ENCODE results near the gene SLC25A39.

SLC25A39 gene

GRCh38 chr17:44362949-44363612 is 38.5 kb upstream of the SLC25A39 start:
- H3K36me3 ChIP-seq = no peaks in the 10 kb centered on the region
- peaks cover 19 to 47% (median 40%) of the 10 kb centered on the region in 10 experiments; a peak in 19 of 20 replicates for H3K4me1 ChIP-seq
- H3K4me2 ChIP-seq = peak overlapping the region; percentile 88 to 97 (median 92)
- H3K9me3 ChIP-seq (replicated peaks in 1 of 11) = no peaks in the 10 kb centered on the region
- TF ChIP-seq Cebpa-rat (IDR thresholded peaks at IDR 0.05) = no peak
- H3K9ac ChIP-seq = peak overlapping the region; percentile 82 to 90 (median 88)
- H3K27ac ChIP-seq = peak overlapping the region in 10 of 11 experiments; percentile 52 to 84 (median 78); a peak in 19 of 22 replicates
- peaks cover 0 to 42% (median 20%) of the 10 kb centered on the region in 11 experiments; a peak in 14 of 22 replicates for H4K20me1 ChIP-seq
- peak overlapping the region; percentile 79 to 91 (median 83) for H3K4me3 ChIP-seq
- H3K27me3 ChIP-seq = no peaks in the 10 kb centered on the region

- H3K27me3 ChIP-seq = no peaks in the 10 kb centered on the region
- peak overlapping the region; percentile 79 to 91 (median 83) for H3K4me3 ChIP-seq
- peak overlapping the region in 1 of 11 experiments; percentile 81; a peak in 1 of 22 replicates for H3K27ac ChIP-seq
- H3K4me2 ChIP-seq = peak overlapping the region; percentile 88 to 97 (median 92)
- peaks cover 0 to 42% (median 20%) of the 10 kb centered on the region in 11 experiments; a peak in 14 of 22 replicates for H4K20me1 ChIP-seq
- H3K9me3 ChIP-seq (replicated peaks in 1 of 11) = no peaks in the 10 kb centered on the region
- peaks cover 19 to 47% (median 40%) of the 10 kb centered on the region in 10 experiments; a peak in 19 of 20 replicates for H3K4me1 ChIP-seq
- no peak for TF ChIP-seq Cebpa-rat (IDR thresholded peaks at IDR 0.05)
- peak overlapping the region; percentile 82 to 90 (median 88); a peak in 20 of 22 replicates for H3K9ac ChIP-seq
- no peaks in the 10 kb centered on the region for H3K36me3 ChIP-seq
Measured at GRCh38 chr17:44362459-44362948, 37.9 kb upstream of the SLC25A39 start.

GRCh38 chr17:44361292-44362260 is 37.0 kb upstream of the SLC25A39 start:
- Histone ChIP-seq H3K9me3 (replicated peaks in 1 of 11) (no peaks in the 10 kb centered on the region), H3K36me3 (no peaks in the 10 kb centered on the region), H3K4me2 (peak overlapping the region; percentile 88 to 97 (median 92)), H3K4me1 (peaks cover 19 to 47% (median 40%) of the 10 kb centered on the region in 10 experiments; a peak in 19 of 20 replicates), H4K20me1 (peaks cover 0 to 42% (median 20%) of the 10 kb centered on the region in 11 experiments; a peak in 14 of 22 replicates), H3K27ac (no peak overlapping the region), H3K27me3 (no peaks in the 10 kb centered on the region), H3K9ac (peak overlapping the region in 4 of 11 experiments; percentile 7 to 90 (median 88); a peak in 4 of 22 replicates), H3K4me3 (no peak overlapping the region; a peak in 1 of 20 replicates)
- no peak for TF ChIP-seq Cebpa-rat (IDR thresholded peaks at IDR 0.05)

- Histone ChIP-seq H3K9ac (peak overlapping the region in 3 of 11 experiments; percentile 7 to 39 (median 35); a peak in 3 of 22 replicates), H3K9me3 (replicated peaks in 1 of 11) (no peaks in the 10 kb centered on the region), H3K27me3 (no peaks in the 10 kb centered on the region), H3K27ac (no peak overlapping the region), H3K4me3 (no peak overlapping the region), H3K4me1 (peaks cover 19 to 47% (median 40%) of the 10 kb centered on the region in 10 experiments; a peak in 19 of 20 replicates), H3K36me3 (no peaks in the 10 kb centered on the region), H4K20me1 (peaks cover 0 to 49% (median 20%) of the 10 kb centered on the region in 11 experiments; a peak in 14 of 22 replicates), H3K4me2 (peak overlapping the region; percentile 6 to 97 (median 91); a peak in 21 of 22 replicates)
- TF ChIP-seq Cebpa-rat (IDR thresholded peaks at IDR 0.05) = no peak
Measured at GRCh38 chr17:44360826-44361225, 36.2 kb upstream of the SLC25A39 start.

GRCh38 chr17:44360144-44360533 is 35.5 kb upstream of the SLC25A39 start:
- Histone ChIP-seq H3K4me2 (peak overlapping the region in 4 of 11 experiments; percentile 91 to 94 (median 92); a peak in 4 of 22 replicates), H3K27me3 (peaks cover 0 to 4% (median 2%) of the 10 kb centered on the region in 11 experiments; a peak in 10 of 22 replicates), H3K4me3 (no peak overlapping the region), H3K27ac (no peak overlapping the region), H3K36me3 (no peaks in the 10 kb centered on the region), H3K4me1 (peaks cover 19 to 52% (median 42%) of the 10 kb centered on the region in 10 experiments; a peak in 19 of 20 replicates), H3K9me3 (replicated peaks in 1 of 11) (no peaks in the 10 kb centered on the region), H4K20me1 (peaks cover 0 to 55% (median 25%) of the 10 kb centered on the region in 11 experiments; a peak in 15 of 22 replicates), H3K9ac (no peak overlapping the region)
- TF ChIP-seq Cebpa-rat (IDR thresholded peaks at IDR 0.05) = no peak

GRCh38 chr17:44359458-44360143 is 35.0 kb upstream of the SLC25A39 start:
- no peak overlapping the region for H3K27ac ChIP-seq
- H3K9me3 ChIP-seq (replicated peaks in 1 of 11) = no peaks in the 10 kb centered on the region
- no peak overlapping the region for H3K9ac ChIP-seq
- peaks cover 19 to 58% (median 46%) of the 10 kb centered on the region in 10 experiments; a peak in 19 of 20 replicates for H3K4me1 ChIP-seq
- H4K20me1 ChIP-seq = peaks cover 0 to 60% (median 27%) of the 10 kb centered on the region in 11 experiments; a peak in 15 of 22 replicates
- H3K4me2 ChIP-seq = peak overlapping the region in 2 of 11 experiments; percentile 92 to 94; a peak in 1 of 22 replicates
- H3K36me3 ChIP-seq = no peaks in the 10 kb centered on the region
- H3K4me3 ChIP-seq = no peak overlapping the region
- H3K27me3 ChIP-seq = peaks cover 3 to 10% (median 8%) of the 10 kb centered on the region in 11 experiments; a peak in 20 of 22 replicates
- TF ChIP-seq Cebpa-rat (IDR thresholded peaks at IDR 0.05) = no peak

GRCh38 chr17:44359006-44359405 is 34.4 kb upstream of the SLC25A39 start:
- peaks cover 0 to 61% (median 28%) of the 10 kb centered on the region in 11 experiments; a peak in 16 of 22 replicates for H4K20me1 ChIP-seq
- no peaks in the 10 kb centered on the region for H3K9me3 ChIP-seq (replicated peaks in 1 of 11)
- H3K36me3 ChIP-seq = no peaks in the 10 kb centered on the region
- peaks cover 20 to 61% (median 49%) of the 10 kb centered on the region in 10 experiments; a peak in 19 of 20 replicates for H3K4me1 ChIP-seq
- peak overlapping the region in 3 of 11 experiments; percentile 15 to 33 (median 25); a peak in 4 of 22 replicates for H3K4me2 ChIP-seq
- H3K27ac ChIP-seq = no peak overlapping the region
- H3K27me3 ChIP-seq = peaks cover 9 to 16% (median 14%) of the 10 kb centered on the region in 11 experiments
- H3K4me3 ChIP-seq = no peak overlapping the region
- TF ChIP-seq Cebpa-rat (IDR thresholded peaks at IDR 0.05) = no peak
- no peak overlapping the region; a peak in 1 of 22 replicates for H3K9ac ChIP-seq

Data from BLaER1 treated with 17β-estradiol and CSF1 and Interleukin-3, amounts not matched to agents 10 nM and 100 nM (cell line).